Fibroblast of the aortic adventitia (primary cell): Measurements from ENCODE around the gene MMP15. TPM values are rescaled to one million over a fixed set of nuclear protein-coding genes. Genes with fewer than 3 reads are reported as not detected.

ENCODE experiments used
- DNase-seq: peaks from one replicate; pipeline ENCODE4 v3.0.0-alpha.2; 2010; ENCODE audit warnings: low read depth
- H3K4me3 ChIP-seq: 2 replicates; pipeline ENCODE4 v1.5.1; 2011; ENCODE audit warnings: low read depth, mild to moderate bottlenecking, control low read depth, low read length, moderate library complexity
- total RNA-seq: library from RNA; depleted of rRNA; stranded (reverse); fragments of >200 nt; gene quantifications from 2 replicates; pipeline ENCODE4 v1.2.3, GENCODE V29; 2012; ENCODE audit warnings: low replicate concordance
- TF ChIP-seq, protein P1 (sequence below): IDR thresholded peaks from 2 replicates; pipeline ENCODE4 v1.5.1; 2011; ENCODE audit warnings: mild to moderate bottlenecking, low read length, control low read depth, inconsistent platforms; ENCODE audit not compliant: insufficient read depth

MMP15 gene
- total RNA-seq, 1 donor = 2.4 TPM

DNA sequence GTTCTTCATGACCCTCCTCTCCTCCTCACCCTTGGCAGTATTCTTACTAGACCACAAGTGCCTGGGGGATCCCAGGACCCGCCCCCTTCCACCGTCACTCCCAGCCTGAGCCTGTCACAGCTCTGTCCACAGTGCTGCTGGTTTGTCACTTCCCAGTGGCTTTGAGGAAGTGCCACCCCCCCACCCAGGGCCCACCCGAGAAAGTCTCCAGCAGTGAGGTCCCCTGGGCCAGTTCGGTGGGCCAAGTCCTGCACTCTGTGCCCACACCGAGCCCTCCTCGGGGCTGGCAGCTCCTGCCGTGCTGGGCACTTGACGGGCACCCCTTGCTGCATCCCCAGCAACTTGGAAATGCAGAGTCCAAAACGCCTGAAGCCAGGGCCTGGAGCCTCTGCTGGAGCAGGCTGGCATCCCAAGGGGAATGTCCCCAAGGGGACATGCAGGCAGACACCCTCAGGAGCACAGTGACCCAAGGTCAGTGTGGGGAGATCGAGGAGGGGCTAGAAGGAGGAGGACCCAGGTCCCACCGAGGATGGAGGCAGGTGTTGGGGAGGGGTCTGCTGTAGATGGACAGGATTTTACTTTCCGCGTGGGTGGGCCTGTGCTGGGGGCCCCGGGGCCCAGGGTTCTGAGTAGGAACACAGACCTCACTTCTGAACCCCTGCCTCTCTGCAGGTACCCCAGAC, 15.5 kb downstream of the MMP15 start:
- no peak for DNase-seq
- TF ChIP-seq, protein P1, sequence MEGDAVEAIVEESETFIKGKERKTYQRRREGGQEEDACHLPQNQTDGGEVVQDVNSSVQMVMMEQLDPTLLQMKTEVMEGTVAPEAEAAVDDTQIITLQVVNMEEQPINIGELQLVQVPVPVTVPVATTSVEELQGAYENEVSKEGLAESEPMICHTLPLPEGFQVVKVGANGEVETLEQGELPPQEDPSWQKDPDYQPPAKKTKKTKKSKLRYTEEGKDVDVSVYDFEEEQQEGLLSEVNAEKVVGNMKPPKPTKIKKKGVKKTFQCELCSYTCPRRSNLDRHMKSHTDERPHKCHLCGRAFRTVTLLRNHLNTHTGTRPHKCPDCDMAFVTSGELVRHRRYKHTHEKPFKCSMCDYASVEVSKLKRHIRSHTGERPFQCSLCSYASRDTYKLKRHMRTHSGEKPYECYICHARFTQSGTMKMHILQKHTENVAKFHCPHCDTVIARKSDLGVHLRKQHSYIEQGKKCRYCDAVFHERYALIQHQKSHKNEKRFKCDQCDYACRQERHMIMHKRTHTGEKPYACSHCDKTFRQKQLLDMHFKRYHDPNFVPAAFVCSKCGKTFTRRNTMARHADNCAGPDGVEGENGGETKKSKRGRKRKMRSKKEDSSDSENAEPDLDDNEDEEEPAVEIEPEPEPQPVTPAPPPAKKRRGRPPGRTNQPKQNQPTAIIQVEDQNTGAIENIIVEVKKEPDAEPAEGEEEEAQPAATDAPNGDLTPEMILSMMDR = no peak
- H3K4me3 ChIP-seq = no peak overlapping the region

DNA sequence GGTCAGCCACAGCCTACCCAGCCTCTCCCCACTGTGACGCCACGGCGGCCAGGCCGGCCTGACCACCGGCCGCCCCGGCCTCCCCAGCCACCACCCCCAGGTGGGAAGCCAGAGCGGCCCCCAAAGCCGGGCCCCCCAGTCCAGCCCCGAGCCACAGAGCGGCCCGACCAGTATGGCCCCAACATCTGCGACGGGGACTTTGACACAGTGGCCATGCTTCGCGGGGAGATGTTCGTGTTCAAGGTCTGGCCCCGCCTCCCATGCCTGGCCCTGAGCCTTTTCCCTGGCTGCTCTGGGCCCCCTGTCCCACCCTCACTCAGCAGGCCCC, 16.0 kb downstream of the MMP15 start:
- H3K4me3 ChIP-seq = no peak overlapping the region
- TF ChIP-seq, protein P1 = no peak
- no peak for DNase-seq

DNA sequence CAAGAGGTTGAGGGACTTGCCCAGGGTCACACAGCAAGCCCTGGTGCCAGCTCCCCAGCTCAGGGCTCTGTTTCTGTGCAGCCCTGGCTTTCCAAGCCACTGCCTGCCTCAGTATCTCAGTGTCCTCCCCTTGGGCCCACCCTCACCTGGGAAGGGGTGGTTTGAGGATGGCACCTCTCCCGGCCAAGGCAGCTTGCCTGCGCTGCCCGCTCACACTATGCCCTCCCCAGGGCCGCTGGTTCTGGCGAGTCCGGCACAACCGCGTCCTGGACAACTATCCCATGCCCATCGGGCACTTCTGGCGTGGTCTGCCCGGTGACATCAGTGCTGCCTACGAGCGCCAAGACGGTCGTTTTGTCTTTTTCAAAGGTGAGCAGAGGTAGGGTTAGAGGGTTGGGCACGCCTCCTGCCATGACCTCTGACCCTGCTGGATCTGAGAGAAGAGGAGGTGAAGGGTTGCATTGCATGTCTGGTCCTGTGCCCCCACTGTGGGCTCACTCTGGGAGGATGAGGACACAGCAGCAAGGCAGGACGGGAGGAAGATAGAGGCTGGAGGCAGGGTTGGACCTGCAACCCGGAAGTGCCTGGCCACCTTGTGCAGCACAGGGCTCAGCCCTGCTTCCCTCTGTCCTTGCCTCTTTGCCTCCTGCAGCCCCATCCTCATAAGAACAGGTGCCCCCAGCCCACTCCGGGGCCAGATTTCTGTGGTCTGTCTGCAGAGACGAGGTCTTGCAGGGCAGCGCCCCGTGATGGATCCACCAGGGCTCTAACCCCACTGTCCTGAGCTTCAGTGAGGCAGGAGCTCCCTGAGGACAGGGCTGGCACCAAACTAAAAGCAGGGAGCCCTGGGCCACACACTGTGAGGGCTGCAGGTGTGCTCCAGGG, 16.7 kb downstream of the MMP15 start:
- H3K4me3 ChIP-seq = no peak overlapping the region
- no peak for DNase-seq
- TF ChIP-seq, protein P1 = no peak

DNA sequence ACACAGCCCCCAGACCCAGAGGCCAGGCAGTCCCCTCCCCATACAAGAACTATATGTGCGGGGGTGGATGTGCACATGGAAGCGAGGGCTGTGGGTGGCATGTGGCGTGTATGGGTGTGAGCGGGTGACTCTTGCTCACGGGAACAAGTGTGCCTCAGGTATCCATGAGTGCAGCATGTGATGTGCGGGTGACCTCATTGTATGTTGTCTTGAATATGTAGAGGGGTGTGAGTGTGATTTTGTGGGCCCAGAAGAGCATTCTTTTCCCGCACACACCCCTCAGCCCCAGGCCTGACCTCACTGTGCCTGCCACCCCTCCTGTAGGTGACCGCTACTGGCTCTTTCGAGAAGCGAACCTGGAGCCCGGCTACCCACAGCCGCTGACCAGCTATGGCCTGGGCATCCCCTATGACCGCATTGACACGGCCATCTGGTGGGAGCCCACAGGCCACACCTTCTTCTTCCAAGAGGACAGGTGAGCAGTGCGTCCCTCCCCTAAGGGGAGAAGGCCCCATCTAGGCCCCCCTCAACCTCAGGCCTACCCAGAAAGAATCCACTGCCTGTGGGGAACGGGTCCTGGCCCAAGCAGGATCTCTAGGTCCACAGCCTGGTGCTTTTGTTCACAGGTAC, 17.4 kb downstream of the MMP15 start:
- no peak for DNase-seq
- H3K4me3 ChIP-seq = no peak overlapping the region
- TF ChIP-seq, protein P1 = no peak

DNA sequence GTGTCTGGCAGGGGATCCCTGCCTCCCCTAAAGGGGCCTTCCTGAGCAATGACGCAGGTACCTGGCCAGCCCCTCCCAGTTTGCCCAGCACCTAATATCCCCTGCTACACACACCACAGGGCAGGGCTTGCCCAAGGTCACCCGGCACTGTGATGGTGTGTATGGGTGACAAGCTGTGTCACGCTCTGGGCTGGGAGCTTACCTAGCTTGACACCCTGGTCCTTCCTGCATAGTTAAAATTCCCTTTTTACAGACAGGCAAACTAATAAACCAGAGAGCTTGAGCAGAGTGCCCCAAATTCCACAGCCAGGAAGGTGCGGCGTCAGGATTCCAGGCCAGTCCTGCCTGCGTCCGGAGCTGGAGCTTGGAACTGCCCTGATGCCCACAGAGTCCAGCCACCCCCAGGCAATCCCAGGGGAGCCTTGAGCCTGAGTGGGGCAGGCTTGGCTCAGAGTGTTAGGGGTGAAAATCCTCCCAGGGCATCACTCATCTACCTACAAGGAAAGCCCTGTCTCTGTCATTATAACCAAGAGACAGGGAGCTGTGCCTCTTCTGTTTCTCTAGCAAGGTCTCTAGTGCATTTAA, 18.1 kb downstream of the MMP15 start:
- TF ChIP-seq, protein P1 = no peak
- DNase-seq = no peak
- no peak overlapping the region for H3K4me3 ChIP-seq

DNA sequence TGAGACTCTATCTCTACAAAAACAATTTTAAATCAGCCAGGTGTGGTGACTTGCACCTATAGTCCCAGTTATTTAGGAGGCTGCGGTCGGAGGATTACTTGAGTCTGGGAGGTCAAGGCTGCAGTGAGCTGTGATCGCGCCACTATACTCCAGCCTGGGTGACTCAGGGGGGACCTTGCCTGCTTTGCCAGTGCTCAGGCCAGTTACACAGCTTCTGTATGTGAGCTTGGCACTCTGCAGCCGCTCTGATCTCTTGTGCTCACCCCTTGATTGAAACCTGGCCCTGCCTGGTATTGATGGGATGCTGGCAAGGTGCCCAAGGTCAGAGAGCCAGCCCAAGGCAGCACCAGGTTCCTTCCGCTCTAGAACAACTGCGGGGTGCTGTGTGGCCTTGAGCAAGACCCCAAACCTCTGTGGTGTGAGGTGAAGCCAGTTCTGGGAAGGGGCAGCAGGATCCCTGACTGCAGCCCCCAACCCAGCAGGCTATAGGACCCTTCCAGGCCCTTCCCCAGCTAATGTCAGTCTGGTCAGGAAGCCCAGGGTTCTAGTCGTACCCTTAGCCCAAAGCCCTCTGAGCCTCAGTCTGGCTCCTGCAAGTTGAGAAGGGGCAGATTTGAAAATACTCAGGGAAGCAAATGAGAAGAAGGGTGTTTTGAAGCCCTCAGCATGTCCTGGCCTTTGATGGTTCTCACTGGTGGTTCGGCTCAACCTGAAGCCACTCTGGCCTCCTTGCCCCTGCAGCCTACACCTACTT, 18.9 kb downstream of the MMP15 start:
- DNase-seq = no peak
- H3K4me3 ChIP-seq = no peak overlapping the region
- TF ChIP-seq, protein P1 = no peak
